ENCODE data around the gene OLFML1.

OLFML1 gene

GRCh38 chr11:7559398-7560283, 74.3 kb downstream of the OLFML1 start:
- DNase-seq (ENCODE audit: low read depth in 2 of 3, low spot score in 2 of 3): no peak

Data from activated CD8-positive, alpha-beta memory T cell treated with anti-CD3 and anti-CD28 coated beads for 48 hours (primary cell).